ENCODE data around the gene GPSM1.

- TF ChIP-seq POLR2A (IDR thresholded peaks at IDR 0.05; ENCODE audit: borderline replicate concordance, extremely low read depth, insufficient read depth, insufficient read length) (no peak), CTCF (IDR thresholded peaks at IDR 0.05 in 2 of 3, conservative IDR thresholded peaks at IDR 0.05 in 1 of 3; ENCODE audit: borderline replicate concordance in 1 of 3, insufficient read depth in 1 of 3, low read depth in 2 of 3, low read length in 2 of 3) (no peak), SP1 (IDR thresholded peaks at IDR 0.05; ENCODE audit: low read depth) (no peak), CEBPB (IDR thresholded peaks at IDR 0.05; ENCODE audit: low read depth) (no peak), YY1 (IDR thresholded peaks at IDR 0.05; ENCODE audit: extremely low read depth, insufficient replicate concordance, low read depth, low read length) (no peak), EGR1 (IDR thresholded peaks at IDR 0.05; ENCODE audit: low read depth) (no peak), EZH2phosphoT487 (IDR thresholded peaks at IDR 0.05; ENCODE audit: borderline replicate concordance) (no peak), EZH2 (IDR thresholded peaks at IDR 0.05) (no peak), RAD21 (IDR thresholded peaks at IDR 0.05; ENCODE audit: low read depth) (no peak), POLR2AphosphoS5 (IDR thresholded peaks at IDR 0.05; ENCODE audit: low read depth, low read length) (no peak), SIN3A (IDR thresholded peaks at IDR 0.05; ENCODE audit: low read depth) (no peak), REST (IDR thresholded peaks at IDR 0.05; ENCODE audit: low read depth) (no peak)
Observed at GRCh38 chr9:136278894-136279293, 48.4 kb upstream of the GPSM1 start.

Measured in HCT116 (cell line).